ENCODE data around the gene LRRC4C. TPM values are rescaled to one million over a fixed set of nuclear protein-coding genes. Genes with fewer than 3 reads are reported as not detected.

Gene LRRC4C
- total RNA-seq, 6 experiments from 2014 or later = not detected

DNA sequence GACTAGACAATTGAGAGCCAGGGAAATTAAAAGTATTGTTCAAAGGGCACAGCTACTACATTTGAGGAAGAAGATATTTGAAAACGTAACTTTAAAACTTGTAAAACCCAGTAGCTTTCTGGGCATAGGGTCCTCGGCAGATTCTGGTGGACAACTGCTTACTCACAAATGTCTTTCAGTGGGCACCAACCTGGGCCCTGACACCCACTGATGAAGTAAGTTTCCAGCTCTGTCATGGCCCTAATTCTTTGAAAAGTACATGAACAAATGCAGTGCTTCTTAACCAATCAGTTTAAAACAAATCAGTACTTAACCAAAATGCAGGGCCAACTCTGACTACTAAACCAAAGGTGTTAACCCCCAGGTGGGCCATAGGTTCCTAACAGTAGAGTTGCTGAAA is 1170.1 kb downstream of the LRRC4C start:
- DNase-seq = no peak
- no peak overlapping the region for H3K4me3 Mint-ChIP-seq
- H3K27ac Mint-ChIP-seq = no peak overlapping the region
- no peaks in the 10 kb centered on the region for H3K9me3 Mint-ChIP-seq
- peaks cover 5% of the 10 kb centered on the region for H3K27me3 Mint-ChIP-seq (ENCODE audit: insufficient read depth)
- H3K4me1 Mint-ChIP-seq (ENCODE audit: low read depth) = peaks cover 15% of the 10 kb centered on the region
- TF ChIP-seq, protein P1, sequence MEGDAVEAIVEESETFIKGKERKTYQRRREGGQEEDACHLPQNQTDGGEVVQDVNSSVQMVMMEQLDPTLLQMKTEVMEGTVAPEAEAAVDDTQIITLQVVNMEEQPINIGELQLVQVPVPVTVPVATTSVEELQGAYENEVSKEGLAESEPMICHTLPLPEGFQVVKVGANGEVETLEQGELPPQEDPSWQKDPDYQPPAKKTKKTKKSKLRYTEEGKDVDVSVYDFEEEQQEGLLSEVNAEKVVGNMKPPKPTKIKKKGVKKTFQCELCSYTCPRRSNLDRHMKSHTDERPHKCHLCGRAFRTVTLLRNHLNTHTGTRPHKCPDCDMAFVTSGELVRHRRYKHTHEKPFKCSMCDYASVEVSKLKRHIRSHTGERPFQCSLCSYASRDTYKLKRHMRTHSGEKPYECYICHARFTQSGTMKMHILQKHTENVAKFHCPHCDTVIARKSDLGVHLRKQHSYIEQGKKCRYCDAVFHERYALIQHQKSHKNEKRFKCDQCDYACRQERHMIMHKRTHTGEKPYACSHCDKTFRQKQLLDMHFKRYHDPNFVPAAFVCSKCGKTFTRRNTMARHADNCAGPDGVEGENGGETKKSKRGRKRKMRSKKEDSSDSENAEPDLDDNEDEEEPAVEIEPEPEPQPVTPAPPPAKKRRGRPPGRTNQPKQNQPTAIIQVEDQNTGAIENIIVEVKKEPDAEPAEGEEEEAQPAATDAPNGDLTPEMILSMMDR (IDR thresholded peaks at IDR 0.05) = no peak
- no peaks in the 10 kb centered on the region for H3K36me3 Mint-ChIP-seq (ENCODE audit: low read depth)

GRCh38 chr11:40287916-40288803 is 1171.3 kb downstream of the LRRC4C start:
- Mint-ChIP-seq H3K27me3 (ENCODE audit: insufficient read depth) (peaks cover 5% of the 10 kb centered on the region), H3K4me3 (no peak overlapping the region), H3K9me3 (no peaks in the 10 kb centered on the region), H3K4me1 (ENCODE audit: low read depth) (peaks cover 6% of the 10 kb centered on the region; the same call in 1 of the 2 replicates), H3K36me3 (ENCODE audit: low read depth) (no peaks in the 10 kb centered on the region), H3K27ac (no peak overlapping the region)
- TF ChIP-seq, protein P1 (IDR thresholded peaks at IDR 0.05) = no peak
- DNase-seq = no peak

GRCh38 chr11:40286137-40286536 is 1173.3 kb downstream of the LRRC4C start:
- DNase-seq = no peak
- H3K36me3 Mint-ChIP-seq (ENCODE audit: low read depth) = no peaks in the 10 kb centered on the region
- H3K9me3 Mint-ChIP-seq = no peaks in the 10 kb centered on the region
- H3K4me1 Mint-ChIP-seq (ENCODE audit: low read depth) = no peaks in the 10 kb centered on the region
- TF ChIP-seq, protein P1 (IDR thresholded peaks at IDR 0.05) = no peak
- peaks cover 2% of the 10 kb centered on the region for H3K27me3 Mint-ChIP-seq (ENCODE audit: insufficient read depth)
- no peak overlapping the region for H3K27ac Mint-ChIP-seq
- no peak overlapping the region for H3K4me3 Mint-ChIP-seq

DNA sequence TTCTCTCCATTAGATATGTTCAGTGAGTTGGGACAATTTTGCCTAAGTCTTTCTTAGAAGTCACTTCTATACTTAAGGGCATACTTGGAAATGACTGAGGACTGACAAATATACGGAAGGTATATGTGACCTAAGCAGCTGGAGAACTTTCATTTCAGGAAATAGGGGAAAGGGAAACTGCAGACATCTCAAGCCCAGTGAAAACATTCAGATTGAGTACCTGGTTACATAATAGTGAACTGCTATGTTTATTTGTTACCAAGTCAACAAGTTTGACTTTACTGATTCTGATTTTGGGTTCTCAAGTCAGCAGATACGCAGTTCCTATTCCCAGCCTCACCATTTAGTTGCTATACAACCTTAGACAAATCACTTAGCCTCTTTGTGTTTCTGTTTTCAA is 1173.9 kb downstream of the LRRC4C start:
- TF ChIP-seq, protein P1 (IDR thresholded peaks at IDR 0.05) = no peak
- no peaks in the 10 kb centered on the region for H3K36me3 Mint-ChIP-seq (ENCODE audit: low read depth)
- H3K4me1 Mint-ChIP-seq (ENCODE audit: low read depth) = no peaks in the 10 kb centered on the region
- H3K4me3 Mint-ChIP-seq = no peak overlapping the region
- H3K9me3 Mint-ChIP-seq = no peaks in the 10 kb centered on the region
- no peak overlapping the region for H3K27ac Mint-ChIP-seq
- H3K27me3 Mint-ChIP-seq (ENCODE audit: insufficient read depth) = peaks cover 2% of the 10 kb centered on the region
- DNase-seq = no peak

DNA sequence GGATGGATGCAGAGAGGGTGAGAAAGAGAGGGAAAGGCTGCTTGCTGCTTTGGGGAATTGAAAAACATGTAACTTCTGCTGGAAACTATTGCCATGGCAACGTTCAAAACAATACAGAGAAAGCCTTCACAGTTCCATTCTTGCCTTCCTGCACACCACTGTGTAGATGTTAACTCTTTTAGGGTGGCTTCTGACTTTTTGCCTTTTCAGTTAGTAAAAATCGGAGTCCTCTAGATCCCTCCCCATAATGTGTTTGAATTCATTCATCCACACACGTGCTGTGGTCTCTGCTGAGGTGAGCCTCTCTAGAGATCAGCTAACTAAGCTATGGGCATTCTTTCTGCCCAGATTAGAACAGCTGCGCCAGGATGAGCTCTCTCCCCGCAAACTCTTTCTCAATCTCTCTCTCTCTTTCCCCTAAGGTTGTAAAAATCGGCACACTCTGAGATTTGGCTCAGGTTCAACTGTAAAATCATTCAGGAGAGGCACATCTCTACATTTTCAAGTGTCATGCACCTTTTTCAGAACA is 1178.3 kb downstream of the LRRC4C start:
- TF ChIP-seq, protein P1 (IDR thresholded peaks at IDR 0.05) = no peak
- peaks cover 3% of the 10 kb centered on the region for H3K27me3 Mint-ChIP-seq (ENCODE audit: insufficient read depth)

More for the DNA sequence above, 1178.3 kb downstream of the LRRC4C start:
- H3K4me1 Mint-ChIP-seq (ENCODE audit: low read depth) = no peaks in the 10 kb centered on the region
- DNase-seq = no peak
- H3K36me3 Mint-ChIP-seq (ENCODE audit: low read depth) = no peaks in the 10 kb centered on the region
- no peak overlapping the region for H3K27ac Mint-ChIP-seq
- H3K4me3 Mint-ChIP-seq = no peak overlapping the region
- no peaks in the 10 kb centered on the region for H3K9me3 Mint-ChIP-seq
